ENCODE measurements around the gene CREBBP.
"Not testable (repeated sequence)": the region's sequence is repeated elsewhere in the genome, so short reads cannot be mapped to it uniquely, and the experiment has no call there.

DNA sequence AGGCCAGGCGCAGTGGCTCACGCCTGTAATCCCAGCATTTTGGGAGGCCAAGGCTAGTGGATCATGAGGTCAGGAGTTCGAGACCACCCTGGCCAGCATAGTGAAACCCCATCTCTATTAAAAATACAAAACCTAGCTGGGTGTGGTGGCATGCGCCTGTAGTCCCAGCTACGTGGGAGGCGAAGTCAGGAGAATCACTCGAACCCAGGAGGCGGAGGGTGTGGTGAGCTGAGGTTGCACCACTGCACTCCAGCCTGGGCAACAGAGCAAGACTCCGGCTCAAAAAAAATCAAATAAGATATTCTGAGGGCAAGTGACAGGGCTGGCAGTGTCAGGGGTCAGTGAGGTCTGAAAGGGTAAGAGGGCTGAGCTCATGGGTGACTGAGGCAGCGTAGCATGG is 166.1 kb downstream of the CREBBP start:
- TF ChIP-seq PURB (CRISPR knock-in tag; IDR thresholded peaks at IDR 0.05; ENCODE audit: low read depth); POLR2AphosphoS5 (IDR thresholded peaks at IDR 0.05; ENCODE audit: control insufficient read depth, insufficient read depth, low read depth, low read length); ZNF274 (IDR thresholded peaks at IDR 0.05; ENCODE audit: borderline replicate concordance, low read depth, low read length); MYNN (IDR thresholded peaks at IDR 0.05); MYNN (CRISPR knock-in tag; IDR thresholded peaks at IDR 0.05); MAFF (IDR thresholded peaks at IDR 0.05; ENCODE audit: low read length); ZNF41 (CRISPR knock-in tag; conservative IDR thresholded peaks at IDR 0.05); HMG20A (CRISPR knock-in tag; conservative IDR thresholded peaks at IDR 0.05); RAD21 (CRISPR knock-in tag; conservative IDR thresholded peaks at IDR 0.05 in 1 of 2, IDR thresholded peaks at IDR 0.05 in 1 of 2); ZNF143 (CRISPR knock-in tag; IDR thresholded peaks at IDR 0.05); ZNF785 (CRISPR knock-in tag; IDR thresholded peaks at IDR 0.05): not testable (repeated sequence)
- TF ChIP-seq, protein P1, sequence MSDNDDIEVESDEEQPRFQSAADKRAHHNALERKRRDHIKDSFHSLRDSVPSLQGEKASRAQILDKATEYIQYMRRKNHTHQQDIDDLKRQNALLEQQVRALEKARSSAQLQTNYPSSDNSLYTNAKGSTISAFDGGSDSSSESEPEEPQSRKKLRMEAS (CRISPR knock-in tag; IDR thresholded peaks at IDR 0.05) = not testable (repeated sequence)
- TF ChIP-seq, protein P2, sequence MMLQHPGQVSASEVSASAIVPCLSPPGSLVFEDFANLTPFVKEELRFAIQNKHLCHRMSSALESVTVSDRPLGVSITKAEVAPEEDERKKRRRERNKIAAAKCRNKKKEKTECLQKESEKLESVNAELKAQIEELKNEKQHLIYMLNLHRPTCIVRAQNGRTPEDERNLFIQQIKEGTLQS (IDR thresholded peaks at IDR 0.05) = not testable (repeated sequence)
- TF ChIP-seq, protein P2 (CRISPR knock-in tag; conservative IDR thresholded peaks at IDR 0.05) = not testable (repeated sequence)
- TF ChIP-seq, protein P3, sequence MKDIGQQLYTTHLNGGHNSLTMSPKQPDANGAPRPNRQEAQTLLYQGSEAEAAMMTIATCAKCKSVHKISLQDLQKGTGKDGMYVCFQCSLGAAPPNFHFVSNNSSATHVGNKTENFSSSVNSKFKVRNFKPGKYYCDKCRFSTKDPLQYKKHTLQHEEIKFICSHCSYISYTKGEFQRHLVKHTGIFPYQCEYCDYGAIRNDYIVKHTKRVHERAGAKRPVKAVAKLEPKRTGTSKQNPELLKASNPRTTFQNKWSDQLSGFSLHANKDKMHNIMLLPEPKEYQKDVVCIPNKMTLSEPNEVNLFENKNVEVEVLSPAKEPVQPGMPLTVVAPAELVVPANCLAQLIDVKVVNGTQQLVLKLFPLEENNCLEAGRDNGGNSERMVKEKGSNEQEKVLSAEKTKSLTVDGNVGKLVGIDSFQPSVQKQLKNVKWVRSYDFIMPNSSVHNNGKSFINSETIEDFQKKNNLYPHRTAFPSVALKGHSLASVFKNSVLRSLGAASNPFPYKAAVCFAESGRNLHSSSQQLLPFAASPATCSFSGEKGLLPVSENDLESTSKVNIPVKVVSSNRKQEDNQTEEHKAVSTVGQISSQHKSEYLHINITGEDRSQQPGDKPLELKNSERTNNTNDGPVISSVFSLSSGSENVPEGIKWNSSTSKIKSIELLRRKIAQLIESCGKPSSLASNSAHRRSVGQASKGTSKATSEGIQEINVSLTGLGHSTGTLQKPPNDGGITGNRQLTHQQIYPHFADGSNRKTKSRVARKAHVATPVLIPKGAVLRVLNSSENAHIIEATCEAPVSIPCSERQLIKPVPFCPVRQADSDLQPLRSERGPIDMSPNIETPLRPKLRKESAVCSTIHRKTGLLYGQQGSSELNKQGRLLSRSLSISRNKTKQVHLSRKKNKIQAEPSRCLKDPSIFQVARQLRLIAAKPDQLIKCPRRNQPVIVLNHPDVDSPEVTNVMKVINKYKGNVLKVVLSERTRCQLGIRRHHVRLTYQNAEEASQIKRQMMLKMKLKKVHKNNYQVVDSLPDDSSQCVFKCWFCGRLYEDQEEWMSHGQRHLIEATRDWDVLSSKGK (CRISPR knock-in tag; IDR thresholded peaks at IDR 0.05) = not testable (repeated sequence)
- TF ChIP-seq, protein P4, sequence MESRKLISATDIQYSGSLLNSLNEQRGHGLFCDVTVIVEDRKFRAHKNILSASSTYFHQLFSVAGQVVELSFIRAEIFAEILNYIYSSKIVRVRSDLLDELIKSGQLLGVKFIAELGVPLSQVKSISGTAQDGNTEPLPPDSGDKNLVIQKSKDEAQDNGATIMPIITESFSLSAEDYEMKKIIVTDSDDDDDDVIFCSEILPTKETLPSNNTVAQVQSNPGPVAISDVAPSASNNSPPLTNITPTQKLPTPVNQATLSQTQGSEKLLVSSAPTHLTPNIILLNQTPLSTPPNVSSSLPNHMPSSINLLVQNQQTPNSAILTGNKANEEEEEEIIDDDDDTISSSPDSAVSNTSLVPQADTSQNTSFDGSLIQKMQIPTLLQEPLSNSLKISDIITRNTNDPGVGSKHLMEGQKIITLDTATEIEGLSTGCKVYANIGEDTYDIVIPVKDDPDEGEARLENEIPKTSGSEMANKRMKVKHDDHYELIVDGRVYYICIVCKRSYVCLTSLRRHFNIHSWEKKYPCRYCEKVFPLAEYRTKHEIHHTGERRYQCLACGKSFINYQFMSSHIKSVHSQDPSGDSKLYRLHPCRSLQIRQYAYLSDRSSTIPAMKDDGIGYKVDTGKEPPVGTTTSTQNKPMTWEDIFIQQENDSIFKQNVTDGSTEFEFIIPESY (CRISPR knock-in tag; IDR thresholded peaks at IDR 0.05) = not testable (repeated sequence)

Data from K562 (cell line).